HEK293 (cell line): Measurements from ENCODE around the gene GFOD1.

ENCODE experiments used
- CTCF ChIA-PET: fragments of 350-600 bp; formaldehyde crosslinking; extraction: SDS; loops from one replicate; lab custom pipeline; 2021; ENCODE audit warnings: antibody characterized with exemption; lab: Yijun Ruan, JAX
- POLR2A ChIA-PET: fragments of 300-600 bp; formaldehyde crosslinking; extraction: SDS; loops from one replicate; lab custom pipeline; 2020; ENCODE audit warnings: antibody characterized with exemption, inconsistent platforms; lab: Yijun Ruan, JAX
- H3K27ac ChIP-seq: fragments of 200-500 bp; sonication (Bioruptor generic); 2 replicates; pipeline ENCODE4 v1.5.1; 2014; ENCODE audit warnings: low read depth, low read length, control low read depth, inconsistent platforms; ENCODE audit errors: extremely low read depth
- H3K36me3 ChIP-seq, 2 experiments: fragments of 200-500 bp in 1 of 2; sonication (Bioruptor generic) in 1 of 2; 1 replicate in 1 of 2; 2 replicates in 1 of 2; pipeline ENCODE4 v1.5.1; 2014 to 2017; ENCODE audit warnings: inconsistent platforms in 2 of 2, low read length in 2 of 2; ENCODE audit not compliant: control insufficient read depth in 2 of 2, insufficient read depth in 1 of 2
- H3K4me1 ChIP-seq: fragments of 200-500 bp; sonication (Bioruptor generic); 2 replicates; pipeline ENCODE4 v1.5.1; 2014; ENCODE audit warnings: mild to moderate bottlenecking, low read length, inconsistent platforms; ENCODE audit not compliant: control insufficient read depth, insufficient read depth
- H3K4me3 ChIP-seq: 2 replicates; pipeline ENCODE4 v1.5.1; 2011; ENCODE audit warnings: low read depth, mild to moderate bottlenecking, control low read depth, low read length, moderate library complexity
- H3K9me3 ChIP-seq: fragments of 200-500 bp; sonication (Bioruptor generic); 2 replicates; pipeline ENCODE4 v1.5.1; 2014; ENCODE audit warnings: low read depth, low read length, inconsistent platforms; ENCODE audit not compliant: control insufficient read depth, insufficient read depth
- GLI4 ChIP-seq: fragments of 450-650 bp; formaldehyde crosslinking; IDR thresholded peaks from 2 replicates; pipeline ENCODE4 v1.5.1; 2016; ENCODE audit warnings: missing biosample characterization, missing genetic modification characterization
- KLF1 ChIP-seq: fragments of 450-650 bp; formaldehyde crosslinking; IDR thresholded peaks from 2 replicates; pipeline ENCODE4 v1.5.1; 2016; ENCODE audit warnings: missing biosample characterization, missing genetic modification characterization
- PRDM2 ChIP-seq: fragments of 450-650 bp; formaldehyde crosslinking; IDR thresholded peaks from 2 replicates; pipeline ENCODE4 v1.5.1; 2016; ENCODE audit warnings: missing biosample characterization, missing genetic modification characterization, borderline replicate concordance
- TRIM28 ChIP-seq: IDR thresholded peaks from 2 replicates; pipeline ENCODE4 v1.6.1; 2011; ENCODE audit warnings: low read length, control low read depth, borderline replicate concordance
- ZNF112 ChIP-seq: fragments of 450-650 bp; formaldehyde crosslinking; IDR thresholded peaks from 2 replicates; pipeline ENCODE4 v1.5.0; 2017; ENCODE audit warnings: missing biosample characterization, missing genetic modification characterization
- ZNF174 ChIP-seq: fragments of 450-650 bp; formaldehyde crosslinking; IDR thresholded peaks from 2 replicates; pipeline ENCODE4 v1.5.0; 2017; ENCODE audit warnings: missing biosample characterization, mild to moderate bottlenecking, missing genetic modification characterization
- ZNF341 ChIP-seq: fragments of 450-650 bp; formaldehyde crosslinking; IDR thresholded peaks from 2 replicates; pipeline ENCODE4; 2016; ENCODE audit warnings: low read depth, missing biosample characterization, missing genetic modification characterization
- ZNF488 ChIP-seq: fragments of 450-650 bp; formaldehyde crosslinking; IDR thresholded peaks from 2 replicates; pipeline ENCODE4 v1.5.1; 2016; ENCODE audit warnings: missing biosample characterization, missing genetic modification characterization
- ZNF518A ChIP-seq: fragments of 450-650 bp; formaldehyde crosslinking; conservative IDR thresholded peaks from 2 replicates; pipeline ENCODE4 v1.5.1; 2016; ENCODE audit warnings: low read depth, missing biosample characterization, missing genetic modification characterization
- ZNF621 ChIP-seq: fragments of 450-650 bp; formaldehyde crosslinking; IDR thresholded peaks from 2 replicates; pipeline ENCODE4 v1.5.1; 2017; ENCODE audit warnings: missing biosample characterization, missing genetic modification characterization

GFOD1 gene

GRCh38 chr6:13378669-13379590 is 108.5 kb downstream of the GFOD1 start (continued):
- no peak for TF ChIP-seq ZNF518A
- no peak for TF ChIP-seq ZNF488 (tag by site-specific recombination)
- no peak for TF ChIP-seq ZNF174 (tag by site-specific recombination)
- TF ChIP-seq ZNF112: no peak
- TF ChIP-seq KLF1: peak; percentile 76

- Histone ChIP-seq H3K27ac (no peak overlapping the region), H3K4me3 (no peak overlapping the region), H3K9me3 (no peaks in the 10 kb centered on the region), H3K36me3 (no peaks in the 10 kb centered on the region), H3K4me1 (0 out of 2 replicates have a peak, but pooled peaks cover 7% of the 10 kb centered on the region)
- POLR2A ChIA-PET: no interaction called here
- TF ChIP-seq ZNF341 (tag by site-specific recombination) (no peak), GLI4 (tag by site-specific recombination) (no peak), TRIM28 (no peak), ZNF621 (no peak), PRDM2 (no peak)
- CTCF ChIA-PET: interaction anchor here (0.6 to 1.5 kb wide), 4 partner anchors 45 to 198 kb away, joined by 3 to 8 read pairs (median 4); partner anchors contain the start of gene SIRT5
Observed at GRCh38 chr6:13377054-13377758, 110.2 kb downstream of the GFOD1 start.
